ENCODE results near the gene G6PC3.
"Not testable (repeated sequence)": the region's sequence is repeated elsewhere in the genome, so short reads cannot be mapped to it uniquely, and the experiment has no call there.

G6PC3 gene

GRCh38 chr17:44070455-44071197 lies at the start of gene G6PC3:
TSS of gene G6PC3 (plus strand) at chr17:44070735. CDS start at chr17:44070966, 231 bp downstream.
- peak; percentile 88 for DNase-seq

- DNase-seq, result not testable (repeated sequence)
Observed at GRCh38 chr17:44021227-44021626, 49.3 kb upstream of the G6PC3 start.

GRCh38 chr17:44022246-44022645 lies 48.3 kb upstream of the G6PC3 start:
- no peak for DNase-seq

GRCh38 chr17:44023545-44024270 lies 46.8 kb upstream of the G6PC3 start:
- DNase-seq, result no peak

- no peak for DNase-seq
Observed at GRCh38 chr17:44024271-44024663, 46.3 kb upstream of the G6PC3 start.

GRCh38 chr17:44024853-44025252 lies 45.7 kb upstream of the G6PC3 start:
- DNase-seq, result no peak

- DNase-seq, result no peak
Observed at GRCh38 chr17:44029736-44030135, 40.8 kb upstream of the G6PC3 start.

- DNase-seq, result no peak
Observed at GRCh38 chr17:44030482-44030881, 40.1 kb upstream of the G6PC3 start.

- DNase-seq, result no peak
Observed at GRCh38 chr17:44033861-44034408, 36.6 kb upstream of the G6PC3 start.

GRCh38 chr17:44034688-44035087 lies 35.8 kb upstream of the G6PC3 start:
- not testable (repeated sequence) for DNase-seq

GRCh38 chr17:44037471-44037870 lies 33.1 kb upstream of the G6PC3 start:
- no peak for DNase-seq

GRCh38 chr17:44038604-44039011 lies 31.9 kb upstream of the G6PC3 start:
- DNase-seq, result no peak

- DNase-seq, result no peak
Observed at GRCh38 chr17:44039829-44040635, 30.5 kb upstream of the G6PC3 start.

GRCh38 chr17:44043272-44043696 lies 27.3 kb upstream of the G6PC3 start:
- DNase-seq, result no peak

- DNase-seq, result no peak
Observed at GRCh38 chr17:44044071-44044470, 26.5 kb upstream of the G6PC3 start.

- DNase-seq, result no peak
Observed at GRCh38 chr17:44045486-44045885, 25.0 kb upstream of the G6PC3 start.

- DNase-seq, result not testable (repeated sequence)
Observed at GRCh38 chr17:44046893-44047292, 23.6 kb upstream of the G6PC3 start.

- no peak for DNase-seq
Observed at GRCh38 chr17:44049294-44050060, 21.1 kb upstream of the G6PC3 start.

- DNase-seq, result no peak
Observed at GRCh38 chr17:44053125-44053872, 17.2 kb upstream of the G6PC3 start.

GRCh38 chr17:44059101-44059892 lies 11.2 kb upstream of the G6PC3 start:
- DNase-seq, result no peak

- DNase-seq, result no peak
Observed at GRCh38 chr17:44061446-44061845, 9.1 kb upstream of the G6PC3 start.

All from NCI-H1048 (cell line).